Measurements from ENCODE around the gene EBNA1BP2. TPM values are rescaled to one million over a fixed set of nuclear protein-coding genes. Genes with fewer than 3 reads are reported as not detected.
"Not testable (repeated sequence)": the region's sequence is repeated elsewhere in the genome, so short reads cannot be mapped to it uniquely, and the experiment has no call there.

Gene EBNA1BP2
- total RNA-seq, 1 donor from 2014 or later: 53.9 TPM

DNA sequence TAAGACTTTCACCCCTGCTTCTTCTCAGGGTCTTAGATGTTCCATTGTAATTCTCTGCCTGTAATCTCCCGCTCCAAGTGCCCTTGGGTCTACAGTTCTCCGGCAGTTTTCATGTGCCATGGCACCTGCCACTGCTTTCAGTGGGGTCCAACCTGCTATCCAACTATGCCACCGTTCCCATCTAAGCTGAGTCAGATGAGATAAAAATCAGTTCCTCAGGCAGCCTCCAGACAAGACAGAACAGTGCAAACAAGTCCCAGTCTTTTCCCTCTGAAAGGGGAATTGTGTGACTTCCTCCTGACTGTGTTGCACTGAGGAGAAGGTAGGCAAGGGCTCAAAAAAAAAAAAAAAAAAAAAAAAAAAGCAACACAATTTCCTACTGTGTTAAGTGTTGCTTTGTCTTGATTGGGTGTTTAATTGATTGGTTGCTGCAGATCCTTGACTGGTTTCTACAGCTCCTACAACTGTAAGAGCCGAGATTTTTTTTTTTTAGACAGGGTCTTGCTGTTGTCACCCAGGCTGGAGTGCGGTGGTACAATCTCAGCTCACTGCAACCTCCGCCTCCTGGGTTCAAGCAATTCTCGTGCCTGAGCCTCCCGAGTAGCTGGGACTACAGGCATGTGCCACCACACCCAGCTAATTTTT, 50.7 kb downstream of the EBNA1BP2 start:
- intact Hi-C loops (cut with micrococcal nuclease): no loop called here

DNA sequence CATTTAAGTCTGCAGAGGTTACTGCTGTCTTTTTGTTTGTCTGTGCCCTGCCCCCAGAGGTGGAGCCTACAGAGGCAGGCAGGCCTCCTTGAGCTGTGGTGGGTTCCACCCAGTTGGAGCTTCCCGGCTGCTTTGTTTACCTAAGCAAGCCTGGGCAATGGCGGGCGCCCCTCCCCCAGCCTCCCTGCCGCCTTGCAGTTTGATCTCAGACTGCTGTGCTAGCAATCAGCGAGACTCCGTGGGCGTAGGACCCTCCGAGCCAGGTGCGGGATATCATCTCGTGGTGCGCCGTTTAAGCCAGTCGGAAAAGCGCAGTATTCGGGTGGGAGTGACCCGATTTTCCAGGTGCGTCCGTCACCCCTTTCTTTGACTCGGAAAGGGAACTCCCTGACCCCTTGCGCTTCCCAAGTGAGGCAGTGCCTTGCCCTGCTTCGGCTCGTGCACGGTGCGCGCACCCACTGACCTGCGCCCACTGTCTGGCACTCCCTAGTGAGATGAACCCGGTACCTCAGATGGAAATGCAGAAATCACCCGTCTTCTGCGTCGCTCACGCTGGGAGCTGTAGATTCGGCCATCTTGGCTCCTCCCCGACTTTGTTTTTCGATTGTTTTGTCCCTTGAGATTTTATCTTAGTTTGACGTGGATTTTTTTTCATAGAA, 52.0 kb downstream of the EBNA1BP2 start:
- intact Hi-C loops (cut with micrococcal nuclease): not testable (repeated sequence)

Other genes with a start within 250 kb of the EBNA1BP2 start
- gene SLC2A1, start 213.4 kb downstream of the EBNA1BP2 start, total RNA-seq: 100 and 103 TPM in 2 replicates
- gene CFAP57, start within 50 bp of the EBNA1BP2 start, total RNA-seq: 0.07 and 0.20 TPM in 2 replicates
- not detected in 2 replicates for gene TMEM125, start 97.7 kb upstream of the EBNA1BP2 start, total RNA-seq
- gene C1orf210, start 113.3 kb upstream of the EBNA1BP2 start, total RNA-seq: not detected in 2 replicates
- 0.25 and 0.85 TPM in 2 replicates for gene TIE1, start 128.7 kb upstream of the EBNA1BP2 start, total RNA-seq
- not detected in 2 replicates for gene MPL, start 165.5 kb upstream of the EBNA1BP2 start, total RNA-seq
- gene CDC20, start 186.7 kb upstream of the EBNA1BP2 start, total RNA-seq: 95.9 and 103 TPM in 2 replicates
- gene ELOVL1, start 195.7 kb upstream of the EBNA1BP2 start, total RNA-seq: 72.8 and 78.9 TPM in 2 replicates
- 41.8 and 46.9 TPM in 2 replicates for gene MED8, start 217.5 kb upstream of the EBNA1BP2 start, total RNA-seq
- gene SZT2, start 217.6 kb upstream of the EBNA1BP2 start, total RNA-seq: 81.8 and 89.1 TPM in 2 replicates